Gastrocnemius medialis (tissue), 4 donors: ENCODE data around the gene GMPPA. TPM values are rescaled to one million over a fixed set of nuclear protein-coding genes. Genes with fewer than 3 reads are reported as not detected.

Experiments
- ATAC-seq, 2 donors: fragments of 150-250 bp; one replicate each; pipeline ENCODE4 v1.9.1; 2016
- DNase-seq, 2 donors: peaks; one replicate each; pipeline ENCODE4 v3.0.0-alpha.2; 2019
- H3K27ac ChIP-seq, 4 donors: fragments of 200-600 bp; sonication (generic); 1 replicate in 1 of 4; 2 replicates in 3 of 4; pipeline ENCODE4 v1.5.1; 2016 to 2018; ENCODE audit warnings: mild to moderate bottlenecking in 2 of 4, moderate library complexity in 1 of 4
- H3K27me3 ChIP-seq, 3 donors: fragments of 200-600 bp; sonication (generic) in 2 of 3; 1 replicate in 1 of 3; 2 replicates in 2 of 3; pipeline versions ENCODE4 v1.5.1 to v1.6.0; 2016 to 2019; ENCODE audit warnings: mild to moderate bottlenecking in 1 of 3, moderate library complexity in 1 of 3
- H3K36me3 ChIP-seq, 2 donors: fragments of 200-600 bp; sonication (generic) in 1 of 2; one replicate each; pipeline ENCODE4 v1.5.1; 2017 to 2018
- H3K4me1 ChIP-seq, 2 donors: fragments of 200-600 bp; sonication (generic) in 1 of 2; one replicate each; pipeline ENCODE4 v1.5.1; 2016 to 2017; ENCODE audit warnings: mild to moderate bottlenecking in 2 of 2
- H3K4me3 ChIP-seq, 4 donors: fragments of 200-600 bp; sonication (generic) in 3 of 4; 1 replicate in 1 of 4; 2 replicates in 3 of 4; pipeline ENCODE4 v1.5.1; 2016 to 2019; ENCODE audit warnings: mild to moderate bottlenecking in 2 of 4
- H3K9me3 ChIP-seq, 3 donors: fragments of 200-600 bp; sonication (generic) in 2 of 3; 1 replicate in 1 of 3; 2 replicates in 2 of 3; pipeline ENCODE4 v1.5.1; 2016 to 2019
- CTCF ChIP-seq, 5 experiments: fragments of 450-650 bp in 3 of 5; fragments of 200-600 bp in 2 of 5; sonication (generic) in 2 of 5; IDR thresholded peaks in 4 of 5; conservative IDR thresholded peaks in 1 of 5; 1 replicate in 4 of 5; 2 replicates in 1 of 5; pipeline ENCODE4 v1.5.1; 2016 to 2019; ENCODE audit warnings: antibody characterized with exemption in 5 of 5, mild to moderate bottlenecking in 3 of 5, moderate library complexity in 3 of 5
- POLR2A ChIP-seq, 2 donors: fragments of 450-650 bp; IDR thresholded peaks; one replicate each; pipeline ENCODE4 v1.6.1; 2017; ENCODE audit warnings: antibody characterized with exemption in 2 of 2, mild to moderate bottlenecking in 2 of 2, moderate library complexity in 2 of 2
- in situ Hi-C, 4 donors: fragments of 200-750 bp; cut with MboI; loops; one replicate each; pipeline versions ENCODE4 v1.15.0 to v1.8.0; 2017; ENCODE audit warnings: low sequenced_read_pairs in 4 of 4
- intact Hi-C: fragments of 100-400 bp; cut with DNase I; formaldehyde crosslinking; loops from one replicate; pipeline ENCODE4 v1.15.1; 2023; ENCODE audit warnings: low total_unique reads
- total RNA-seq, 4 donors: library from RNA; depleted of rRNA; stranded (reverse); fragments of >200 nt; gene quantifications; one replicate each; pipeline versions ENCODE4 v1.1.0 to v1.2.3, GENCODE V29; 2016

GMPPA gene
- total RNA-seq, 4 donors from 2014 or later = 18.0 to 25.8 (median 24.4) TPM

GRCh38 chr2:219520079-219520478 is 21.4 kb downstream of the GMPPA start:
- DNase-seq = no peak
- Histone ChIP-seq H3K4me1 (peaks cover 3 to 6% of the 10 kb centered on the region in 2 donors), H3K27ac (no peak overlapping the region)

GRCh38 chr2:219521066-219521880 is 22.6 kb downstream of the GMPPA start:
- H3K27ac ChIP-seq = no peak overlapping the region
- in situ Hi-C loops = loop anchor here in 2 of 4 donors (10.0 kb wide), 1 partner anchor 46 kb away; no protein-coding TSS in a partner anchor
- peak in 4 of 5 experiments; percentile 8 to 43 (median 36) for TF ChIP-seq CTCF (IDR thresholded peaks at IDR 0.05 in 4 of 5, conservative IDR thresholded peaks at IDR 0.05 in 1 of 5)
- no peak for TF ChIP-seq POLR2A (IDR thresholded peaks at IDR 0.05)
- ATAC-seq = no peak
- peaks cover 3 to 6% of the 10 kb centered on the region in 2 donors for H3K4me1 ChIP-seq
- H3K4me3 ChIP-seq = no peak overlapping the region
- H3K9me3 ChIP-seq = no peaks in the 10 kb centered on the region
- intact Hi-C loops = no loop called here
- no peak for DNase-seq
- peaks cover 23 to 34% (median 25%) of the 10 kb centered on the region in 3 donors for H3K27me3 ChIP-seq
- H3K36me3 ChIP-seq = no peaks in the 10 kb centered on the region

More at GRCh38 chr2:219520079-219520478, 21.4 kb downstream of the GMPPA start:
- in situ Hi-C loops = loop anchor here in 2 of 4 donors (10.0 kb wide), 1 partner anchor 45 kb away; no protein-coding TSS in a partner anchor
- H3K9me3 ChIP-seq = no peaks in the 10 kb centered on the region
- no peaks in the 10 kb centered on the region for H3K36me3 ChIP-seq
- peaks cover 23 to 33% (median 28%) of the 10 kb centered on the region in 3 donors for H3K27me3 ChIP-seq
- no peak for TF ChIP-seq CTCF (IDR thresholded peaks at IDR 0.05 in 4 of 5, conservative IDR thresholded peaks at IDR 0.05 in 1 of 5)
- TF ChIP-seq POLR2A (IDR thresholded peaks at IDR 0.05) = no peak
- intact Hi-C loops = no loop called here
- no peak overlapping the region for H3K4me3 ChIP-seq
- no peak for ATAC-seq

- Histone ChIP-seq H3K36me3 (no peaks in the 10 kb centered on the region), H3K4me1 (peaks cover 3 to 6% of the 10 kb centered on the region in 2 donors), H3K27ac (no peak overlapping the region), H3K4me3 (peak overlapping the region in 1 of 4 donors; percentile 17), H3K9me3 (no peaks in the 10 kb centered on the region), H3K27me3 (peaks cover 23 to 34% (median 25%) of the 10 kb centered on the region in 3 donors)
- TF ChIP-seq CTCF (IDR thresholded peaks at IDR 0.05 in 4 of 5, conservative IDR thresholded peaks at IDR 0.05 in 1 of 5) (no peak), POLR2A (IDR thresholded peaks at IDR 0.05) (no peak)
- intact Hi-C loops (no loop called here), in situ Hi-C loops (loop anchor here in 2 of 4 donors (10.0 kb wide), 1 partner anchor 48 kb away; no protein-coding TSS in a partner anchor)
- ATAC-seq = no peak
- DNase-seq = no peak
Measured at GRCh38 chr2:219522111-219523030, 23.7 kb downstream of the GMPPA start.

GRCh38 chr2:219523031-219523671 is 24.5 kb downstream of the GMPPA start:
- Histone ChIP-seq H3K4me3 (peak overlapping the region in 1 of 4 donors; percentile 17), H3K9me3 (no peaks in the 10 kb centered on the region), H3K27ac (no peak overlapping the region), H3K27me3 (peaks cover 23 to 34% (median 25%) of the 10 kb centered on the region in 3 donors), H3K4me1 (peaks cover 3 to 6% of the 10 kb centered on the region in 2 donors), H3K36me3 (no peaks in the 10 kb centered on the region)
- DNase-seq (no peak), ATAC-seq (no peak)
- TF ChIP-seq POLR2A (IDR thresholded peaks at IDR 0.05) (no peak), CTCF (IDR thresholded peaks at IDR 0.05 in 4 of 5, conservative IDR thresholded peaks at IDR 0.05 in 1 of 5) (no peak)
- intact Hi-C loops = no loop called here
- in situ Hi-C loops = loop anchor here in 2 of 4 donors (10.0 kb wide), 1 partner anchor 48 kb away; no protein-coding TSS in a partner anchor
